Activated CD4-positive, alpha-beta memory T cell treated with anti-CD3 and anti-CD28 coated beads for 36 hours (primary cell): ENCODE measurements around the gene HES5. TPM values are rescaled to one million over a fixed set of nuclear protein-coding genes. Genes with fewer than 3 reads are reported as not detected.

ENCODE experiments used
- CTCF ChIA-PET: fragments of 350-600 bp; sonication (Branson Sonifier 250); formaldehyde crosslinking; loops from one replicate; lab custom pipeline; 2021; ENCODE audit warnings: antibody characterized with exemption, inconsistent platforms; lab: Charles Lee
- POLR2A ChIA-PET: fragments of 350-600 bp; sonication (Branson Sonifier 250); formaldehyde crosslinking; loops from one replicate; lab custom pipeline; 2021; ENCODE audit warnings: antibody characterized with exemption; lab: Charles Lee
- DNase-seq: peaks from one replicate; pipeline ENCODE4 v3.0.0-alpha.2; 2020
- H3K27ac Mint-ChIP-seq: one replicate; pipeline ENCODE4 v1.8.0; 2021; ENCODE audit warnings: mixed read lengths
- H3K27me3 Mint-ChIP-seq: one replicate; pipeline ENCODE4 v1.8.0; 2021; ENCODE audit warnings: mixed read lengths
- H3K36me3 Mint-ChIP-seq: one replicate; pipeline ENCODE4 v1.8.0; 2021; ENCODE audit warnings: mixed read lengths
- H3K4me1 Mint-ChIP-seq: one replicate; pipeline ENCODE4 v1.8.0; 2021; ENCODE audit warnings: low read depth, mixed read lengths
- H3K4me3 Mint-ChIP-seq: one replicate; pipeline ENCODE4 v1.8.0; 2021; ENCODE audit warnings: mild to moderate bottlenecking, mixed read lengths
- H3K9me3 Mint-ChIP-seq: one replicate; pipeline ENCODE4 v1.8.0; 2021; ENCODE audit warnings: mixed read lengths
- intact Hi-C: fragments of 100-400 bp; cut with micrococcal nuclease; formaldehyde crosslinking; loops from one replicate; pipeline ENCODE4 v1.15.1; 2023
- total RNA-seq, 2 experiments: library from RNA; stranded (reverse); gene quantifications; one replicate each; pipeline ENCODE4 v1.2.3, GENCODE V29; 2021

The HES5 gene
- total RNA-seq, 2 experiments from 2014 or later = 0.17 TPM; not detected in 1

DNA sequence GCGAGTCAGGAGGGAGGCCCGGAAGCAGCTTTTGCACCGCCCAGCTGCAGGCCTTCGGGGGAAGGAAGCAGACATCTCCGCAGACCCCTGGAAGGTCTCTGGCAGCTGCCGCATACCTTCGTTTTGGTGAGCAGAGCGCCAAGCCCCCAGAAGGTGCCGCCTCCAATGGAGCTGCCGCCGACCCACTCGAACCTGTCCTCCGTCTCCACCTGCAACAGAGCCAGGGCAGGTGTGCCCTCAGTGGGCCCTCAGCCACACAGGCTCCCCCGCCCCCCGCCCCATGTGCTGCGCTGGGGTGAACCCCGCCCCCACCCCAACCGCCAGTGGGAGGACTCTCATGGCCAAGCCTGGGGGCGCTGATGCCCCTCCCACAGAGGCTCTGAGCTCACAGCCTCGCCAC, 9.9 kb downstream of the HES5 start:
- no peaks in the 10 kb centered on the region for H3K27me3 Mint-ChIP-seq
- no peaks in the 10 kb centered on the region for H3K9me3 Mint-ChIP-seq
- H3K4me1 Mint-ChIP-seq = peaks cover 28% of the 10 kb centered on the region
- intact Hi-C loops = no loop called here
- DNase-seq = no peak
- H3K4me3 Mint-ChIP-seq = no peak overlapping the region
- CTCF ChIA-PET = no interaction called here
- H3K36me3 Mint-ChIP-seq = peaks cover 20% of the 10 kb centered on the region
- POLR2A ChIA-PET = no interaction called here
- H3K27ac Mint-ChIP-seq = no peak overlapping the region

DNA sequence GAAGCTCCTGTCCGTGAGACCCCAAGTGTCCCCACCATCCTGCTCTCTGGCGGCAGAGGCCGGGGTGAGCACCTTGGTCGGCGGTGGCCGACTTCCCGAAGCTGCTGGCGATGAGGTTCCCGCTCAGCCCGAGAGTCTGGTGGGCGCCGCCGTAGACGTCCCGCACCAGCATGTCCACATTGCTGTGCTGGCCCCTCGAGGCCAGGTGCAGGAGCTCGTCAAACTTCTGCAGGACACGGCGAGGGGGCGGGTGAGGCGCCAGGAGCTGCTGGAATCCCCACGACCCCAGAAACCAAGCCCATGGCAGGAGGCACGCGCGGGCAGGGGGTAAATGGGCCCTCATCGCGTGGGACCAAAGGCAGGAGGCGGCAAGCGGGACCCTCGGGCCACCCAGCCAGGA, 10.3 kb downstream of the HES5 start:
- Mint-ChIP-seq H3K27ac (no peak overlapping the region), H3K27me3 (no peaks in the 10 kb centered on the region), H3K36me3 (peaks cover 20% of the 10 kb centered on the region), H3K9me3 (no peaks in the 10 kb centered on the region), H3K4me3 (no peak overlapping the region), H3K4me1 (peaks cover 23% of the 10 kb centered on the region)
- ChIA-PET CTCF (no interaction called here), POLR2A (interaction anchor here (1.2 kb wide), 1 partner anchor 12 kb away, joined by 4 read pairs; no protein-coding TSS in a partner anchor)
- intact Hi-C loops = no loop called here
- no peak for DNase-seq

DNA sequence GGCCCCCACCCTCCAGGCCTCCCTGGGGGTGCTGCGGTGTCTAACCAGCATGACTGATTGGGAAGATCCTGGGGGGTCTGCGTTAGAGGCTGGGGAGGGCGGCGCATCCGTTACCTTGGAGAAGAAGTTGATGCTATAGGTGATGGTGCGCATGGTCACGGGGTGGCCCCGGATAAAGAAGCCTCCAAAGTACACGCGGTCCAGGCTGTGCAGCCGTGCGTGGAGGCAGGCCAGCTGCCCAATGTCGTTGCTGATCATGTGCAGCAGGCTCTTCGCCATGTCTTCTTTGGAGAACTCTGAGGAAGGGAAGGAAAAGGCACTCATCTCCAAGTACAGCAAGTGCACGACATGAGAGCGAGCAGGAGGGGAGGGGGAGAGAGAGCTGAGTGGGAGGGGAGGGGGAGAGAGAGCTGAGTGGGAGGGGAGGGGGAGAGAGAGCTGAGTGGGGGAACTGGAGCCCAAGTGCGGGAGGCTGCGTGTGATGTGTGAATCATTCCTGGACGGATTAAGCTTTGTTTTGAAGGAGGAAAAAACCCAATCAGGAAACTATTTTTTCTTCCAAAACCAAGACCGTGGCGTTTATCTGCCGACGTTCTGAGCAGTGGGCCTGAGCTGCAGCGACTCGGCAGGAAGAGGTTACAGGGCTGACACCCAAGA, 10.9 kb downstream of the HES5 start:
- no peaks in the 10 kb centered on the region for H3K9me3 Mint-ChIP-seq
- H3K27me3 Mint-ChIP-seq = no peaks in the 10 kb centered on the region
- H3K36me3 Mint-ChIP-seq = peaks cover 20% of the 10 kb centered on the region
- intact Hi-C loops = no loop called here
- no peak overlapping the region for H3K4me3 Mint-ChIP-seq
- H3K27ac Mint-ChIP-seq = no peak overlapping the region
- POLR2A ChIA-PET = interaction anchor here (1.2 kb wide), 1 partner anchor 11 kb away, joined by 4 read pairs; no protein-coding TSS in a partner anchor
- peaks cover 17% of the 10 kb centered on the region for H3K4me1 Mint-ChIP-seq
- CTCF ChIA-PET = no interaction called here
- DNase-seq = no peak

DNA sequence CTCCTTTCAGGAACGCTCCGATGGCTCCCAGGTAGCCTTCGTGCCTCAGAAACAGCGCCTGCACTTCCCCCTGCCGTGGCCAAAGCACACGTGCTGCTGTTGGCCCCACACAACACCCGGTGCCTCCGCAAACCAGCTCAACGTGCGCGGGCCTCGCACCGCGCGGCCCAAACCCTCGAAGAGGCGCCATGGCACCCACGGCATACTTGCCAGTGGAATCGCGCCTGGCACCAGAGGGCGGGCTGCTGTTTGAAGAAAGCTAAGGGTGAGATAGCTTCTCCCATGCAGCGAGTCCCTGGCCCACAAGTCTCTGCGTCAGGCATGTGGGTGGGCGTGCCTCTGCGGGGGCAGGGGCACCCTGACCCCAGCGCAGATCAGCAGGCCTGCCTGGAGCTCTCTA, 11.5 kb downstream of the HES5 start:
- POLR2A ChIA-PET = interaction anchor here (1.2 kb wide), 1 partner anchor 11 kb away, joined by 4 read pairs; no protein-coding TSS in a partner anchor
- Mint-ChIP-seq H3K9me3 (no peaks in the 10 kb centered on the region), H3K4me3 (no peak overlapping the region), H3K4me1 (peaks cover 13% of the 10 kb centered on the region), H3K27ac (no peak overlapping the region), H3K27me3 (no peaks in the 10 kb centered on the region), H3K36me3 (peaks cover 23% of the 10 kb centered on the region)
- intact Hi-C loops = no loop called here
- CTCF ChIA-PET = no interaction called here
- DNase-seq = no peak

DNA sequence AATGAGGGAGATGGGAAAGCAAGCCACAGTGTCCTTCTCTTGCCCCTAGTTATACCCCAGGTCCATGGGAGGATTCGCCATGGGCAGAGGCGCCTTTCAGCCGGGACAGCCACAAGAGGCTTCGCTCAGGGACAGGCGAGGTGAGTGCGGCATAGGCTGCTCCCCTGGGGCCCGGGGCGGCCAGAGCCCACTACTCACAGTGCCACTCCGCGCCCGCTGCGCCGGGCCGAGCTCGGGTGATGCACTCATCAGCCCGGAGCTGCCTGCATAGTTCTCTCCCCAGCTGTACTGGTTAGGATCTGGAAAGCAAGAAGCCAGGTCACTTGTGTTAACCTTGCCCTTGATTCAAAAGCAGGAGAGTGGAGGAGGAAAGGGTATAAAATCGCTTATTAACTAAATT, 12.1 kb downstream of the HES5 start:
- H3K4me1 Mint-ChIP-seq = peaks cover 7% of the 10 kb centered on the region
- no peaks in the 10 kb centered on the region for H3K9me3 Mint-ChIP-seq
- intact Hi-C loops = no loop called here
- no peak overlapping the region for H3K27ac Mint-ChIP-seq
- peaks cover 23% of the 10 kb centered on the region for H3K36me3 Mint-ChIP-seq
- no peaks in the 10 kb centered on the region for H3K27me3 Mint-ChIP-seq
- DNase-seq = no peak
- no peak overlapping the region for H3K4me3 Mint-ChIP-seq
- POLR2A ChIA-PET = no interaction called here
- CTCF ChIA-PET = no interaction called here

DNA sequence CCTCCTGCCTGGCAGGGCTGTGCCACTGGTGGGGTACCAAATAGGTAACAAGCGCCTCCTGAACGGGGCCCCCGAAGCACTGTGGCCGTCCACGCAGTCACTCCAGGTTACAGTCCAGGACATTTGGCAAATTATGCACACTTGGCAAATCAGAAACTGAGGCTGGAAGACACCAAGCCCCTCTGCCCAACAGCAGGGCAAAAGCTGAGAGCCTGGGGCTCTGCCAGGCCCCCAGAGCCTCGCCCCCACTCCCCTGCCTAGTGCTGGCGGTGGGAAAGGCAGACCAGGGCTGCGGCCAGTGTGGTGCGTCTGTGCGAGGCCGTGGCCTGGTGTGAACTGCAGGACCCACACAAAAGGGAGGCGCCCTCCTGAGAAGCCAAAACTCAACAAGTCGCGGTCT, 13.1 kb downstream of the HES5 start:
- Mint-ChIP-seq H3K27me3 (no peaks in the 10 kb centered on the region), H3K4me1 (no peaks in the 10 kb centered on the region), H3K27ac (no peak overlapping the region), H3K9me3 (no peaks in the 10 kb centered on the region), H3K4me3 (no peak overlapping the region), H3K36me3 (peaks cover 23% of the 10 kb centered on the region)
- DNase-seq = no peak
- POLR2A ChIA-PET = no interaction called here
- intact Hi-C loops = no loop called here
- CTCF ChIA-PET = no interaction called here

DNA sequence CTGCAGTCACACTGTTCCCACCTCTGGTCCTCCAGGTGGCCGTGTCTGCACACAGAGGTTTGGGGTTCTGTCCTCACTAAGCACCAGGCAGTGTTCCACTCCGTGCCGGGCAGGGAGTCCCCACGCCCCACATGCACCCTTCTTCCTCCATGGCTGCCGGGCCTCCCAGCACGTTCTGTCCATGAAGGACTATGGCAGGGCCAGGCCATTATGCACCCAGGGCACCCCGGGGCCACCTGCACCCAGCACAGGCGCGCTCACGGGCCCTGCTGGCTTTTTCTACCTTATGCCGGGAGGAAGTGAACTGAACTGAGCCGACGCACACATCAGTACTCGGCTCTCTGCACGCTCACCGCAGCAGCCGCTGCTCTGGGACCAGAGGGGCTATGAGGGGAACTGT, 13.9 kb downstream of the HES5 start:
- DNase-seq = no peak
- H3K4me1 Mint-ChIP-seq = no peaks in the 10 kb centered on the region
- no peak overlapping the region for H3K4me3 Mint-ChIP-seq
- intact Hi-C loops = no loop called here
- H3K9me3 Mint-ChIP-seq = no peaks in the 10 kb centered on the region
- H3K36me3 Mint-ChIP-seq = peaks cover 27% of the 10 kb centered on the region
- no peak overlapping the region for H3K27ac Mint-ChIP-seq
- POLR2A ChIA-PET = no interaction called here
- CTCF ChIA-PET = no interaction called here
- H3K27me3 Mint-ChIP-seq = no peaks in the 10 kb centered on the region

DNA sequence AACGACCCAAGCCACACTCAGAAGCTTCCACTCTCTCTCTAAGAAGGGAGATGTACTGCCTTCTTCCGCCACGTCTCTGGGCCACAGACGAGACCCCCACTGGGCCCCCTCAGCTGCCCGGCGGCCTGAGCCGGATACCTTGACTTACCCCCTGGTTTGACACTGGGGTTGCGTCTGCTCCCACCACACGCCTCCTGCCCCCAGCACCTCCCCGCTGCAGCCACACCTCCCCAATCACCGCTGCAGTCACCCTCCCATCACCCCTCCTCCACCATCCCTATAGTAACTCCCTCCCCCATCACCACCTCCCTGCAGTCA, 14.3 kb downstream of the HES5 start:
- POLR2A ChIA-PET = no interaction called here
- H3K4me1 Mint-ChIP-seq = no peaks in the 10 kb centered on the region
- no peaks in the 10 kb centered on the region for H3K27me3 Mint-ChIP-seq
- no peaks in the 10 kb centered on the region for H3K9me3 Mint-ChIP-seq
- H3K4me3 Mint-ChIP-seq = no peak overlapping the region
- intact Hi-C loops = no loop called here
- DNase-seq = no peak
- H3K36me3 Mint-ChIP-seq = peaks cover 23% of the 10 kb centered on the region
- CTCF ChIA-PET = no interaction called here
- H3K27ac Mint-ChIP-seq = no peak overlapping the region

DNA sequence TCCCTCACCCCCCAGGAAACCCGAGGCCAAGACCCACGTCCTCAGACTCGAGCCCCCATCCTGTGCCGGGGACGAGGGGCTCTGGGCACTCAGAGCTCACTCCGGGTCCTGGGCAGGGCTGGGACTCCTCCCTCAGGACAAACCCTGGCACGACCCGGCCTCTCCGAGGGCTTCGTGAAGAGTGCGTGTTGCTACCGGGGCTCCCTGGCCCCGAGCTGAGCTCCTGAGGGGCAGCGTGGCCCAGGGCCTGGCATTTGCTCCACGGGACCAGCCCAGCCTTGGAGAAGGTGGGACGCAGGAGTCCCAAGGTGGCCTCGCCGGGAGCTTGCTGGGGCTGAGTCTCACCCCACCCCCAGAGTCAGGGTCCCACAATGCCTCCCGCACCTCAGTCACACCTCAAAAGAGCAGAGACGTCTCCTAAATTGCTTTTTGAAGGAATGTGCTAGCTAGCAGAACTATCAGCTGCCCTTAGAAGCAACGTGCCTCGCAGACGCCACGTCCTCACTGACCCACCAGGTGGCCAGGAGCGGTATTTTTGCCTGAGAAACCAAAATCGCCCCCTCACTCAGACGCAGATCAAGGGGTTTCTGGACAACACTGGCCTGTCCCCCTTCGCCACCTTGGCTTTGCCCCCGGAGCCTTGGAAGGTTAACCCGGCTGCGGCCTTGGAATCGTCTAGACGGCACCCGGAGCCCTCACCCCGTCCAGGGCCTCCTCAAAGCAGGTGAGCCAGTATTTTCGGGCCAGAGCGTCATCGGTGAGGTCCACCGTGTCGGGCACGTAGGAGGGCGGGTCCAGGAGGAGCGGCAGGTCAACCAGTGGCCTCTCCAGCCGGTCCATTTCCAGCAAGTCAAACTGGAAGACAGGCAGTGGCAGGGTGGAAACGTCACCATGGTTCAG, 14.9 kb downstream of the HES5 start:
- POLR2A ChIA-PET = no interaction called here
- Mint-ChIP-seq H3K4me3 (no peak overlapping the region), H3K27ac (no peak overlapping the region), H3K27me3 (no peaks in the 10 kb centered on the region), H3K36me3 (peaks cover 21% of the 10 kb centered on the region), H3K4me1 (no peaks in the 10 kb centered on the region), H3K9me3 (no peaks in the 10 kb centered on the region)
- CTCF ChIA-PET = no interaction called here
- intact Hi-C loops = no loop called here
- no peak for DNase-seq

DNA sequence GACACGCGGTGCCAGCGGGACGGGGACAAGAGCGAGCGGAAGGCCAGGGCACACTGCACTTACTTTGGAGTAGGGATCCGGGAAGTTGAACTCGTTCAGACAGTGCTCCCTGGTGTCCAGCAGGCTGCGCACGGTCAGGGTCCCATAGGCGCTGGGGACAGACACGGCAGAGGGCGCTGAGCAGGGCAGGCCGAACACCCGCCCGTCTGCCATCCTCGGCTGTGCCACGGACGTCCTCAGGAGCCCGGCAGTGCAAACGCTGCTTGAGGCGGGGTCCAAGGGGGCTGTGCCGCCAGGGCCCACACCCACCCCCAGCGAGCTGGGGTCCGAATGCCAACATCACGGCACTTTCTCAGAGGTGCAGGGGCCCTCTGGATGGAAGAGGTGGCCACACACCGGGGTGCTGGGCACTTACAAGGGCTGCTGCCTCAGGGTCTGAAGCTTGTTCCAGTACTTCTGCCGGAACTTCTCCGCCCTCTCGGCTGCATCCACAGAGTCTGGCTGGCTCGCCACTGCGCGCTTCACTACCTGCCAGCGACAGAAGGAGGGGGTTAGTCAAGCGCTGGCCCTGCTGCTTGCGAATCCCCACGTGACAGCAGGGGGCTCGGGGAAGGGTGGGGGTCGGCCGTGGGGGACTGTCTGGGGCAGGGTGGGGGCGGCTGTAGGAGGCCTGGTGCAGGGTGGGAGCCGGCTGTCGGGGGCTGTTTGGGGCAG, 16.0 kb downstream of the HES5 start:
- intact Hi-C loops = no loop called here
- no peaks in the 10 kb centered on the region for H3K27me3 Mint-ChIP-seq
- no peak overlapping the region for H3K4me3 Mint-ChIP-seq
- H3K36me3 Mint-ChIP-seq = peaks cover 24% of the 10 kb centered on the region
- H3K9me3 Mint-ChIP-seq = no peaks in the 10 kb centered on the region
- POLR2A ChIA-PET = no interaction called here
- CTCF ChIA-PET = no interaction called here
- H3K27ac Mint-ChIP-seq = no peak overlapping the region
- H3K4me1 Mint-ChIP-seq = no peaks in the 10 kb centered on the region
- DNase-seq = no peak

DNA sequence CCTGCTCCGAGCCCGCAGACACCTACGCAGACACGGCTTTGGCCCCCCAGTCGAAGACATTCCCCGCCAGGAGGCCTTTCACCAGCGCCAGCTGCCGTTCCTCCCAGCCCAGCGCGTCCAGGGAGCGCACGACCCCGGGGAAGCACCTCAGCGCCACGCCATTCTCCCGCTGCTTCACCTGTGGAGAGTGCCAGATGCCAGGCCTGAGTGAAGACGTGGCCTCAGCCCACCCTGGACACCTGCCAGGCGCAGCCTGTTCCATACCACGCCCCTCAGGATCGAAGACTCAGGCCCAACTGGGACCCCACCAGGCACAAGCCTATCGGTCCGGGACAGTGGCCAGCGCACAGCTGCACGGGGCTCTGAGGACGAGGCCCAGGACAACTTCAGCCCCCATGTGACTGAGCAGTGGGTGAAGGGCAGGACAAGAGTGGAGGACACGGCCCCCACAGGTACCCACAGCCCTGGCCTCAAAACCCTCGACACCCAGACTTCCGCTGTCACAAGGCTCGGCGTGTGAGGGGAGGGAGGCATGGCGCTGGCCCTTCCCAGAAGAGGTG, 17.1 kb downstream of the HES5 start:
- Mint-ChIP-seq H3K36me3 (peaks cover 19% of the 10 kb centered on the region), H3K9me3 (no peaks in the 10 kb centered on the region), H3K4me3 (no peak overlapping the region), H3K4me1 (no peaks in the 10 kb centered on the region), H3K27me3 (no peaks in the 10 kb centered on the region), H3K27ac (no peak overlapping the region)
- intact Hi-C loops = no loop called here
- ChIA-PET POLR2A (no interaction called here), CTCF (no interaction called here)
- DNase-seq = no peak
